Loucy (cell line): Measurements from ENCODE around the gene SPEF2.

Source experiments
- H2AFZ ChIP-seq: fragments of 200-600 bp; sonication (generic); 2 replicates; pipeline ENCODE4 v1.6.0; 2016; ENCODE audit warnings: antibody characterized with exemption, mild to moderate bottlenecking, low read length, moderate library complexity
- H3F3A ChIP-seq: fragments of 200-600 bp; 2 replicates; pipeline ENCODE4 v1.6.0; 2016; ENCODE audit warnings: antibody characterized with exemption, low read depth, mild to moderate bottlenecking
- H3K27me3 ChIP-seq: fragments of 200-600 bp; sonication (generic); 2 replicates; pipeline ENCODE4 v1.6.1; 2014; ENCODE audit warnings: low read length, mild to moderate bottlenecking; ENCODE audit not compliant: insufficient read depth, poor library complexity, severe bottlenecking
- H3K36me3 ChIP-seq: fragments of 200-600 bp; sonication (generic); 2 replicates; pipeline ENCODE4 v1.6.1; 2016; ENCODE audit warnings: low read length; ENCODE audit not compliant: insufficient read depth
- H3K4me1 ChIP-seq: fragments of 200-600 bp; sonication (generic); 2 replicates; pipeline ENCODE4 v1.5.1; 2014; ENCODE audit warnings: low read length, mild to moderate bottlenecking; ENCODE audit not compliant: insufficient read depth, poor library complexity, severe bottlenecking
- H3K4me2 ChIP-seq: fragments of 200-600 bp; sonication (generic); 2 replicates; pipeline ENCODE4 v1.6.0; 2014; ENCODE audit warnings: antibody characterized with exemption, low read length, low read depth, mild to moderate bottlenecking; ENCODE audit not compliant: poor library complexity, severe bottlenecking
- H3K4me3 ChIP-seq: fragments of 200-600 bp; sonication (generic); 2 replicates; pipeline ENCODE4 v1.5.1; 2014; ENCODE audit warnings: low read length, mild to moderate bottlenecking, mixed read lengths; ENCODE audit not compliant: poor library complexity, severe bottlenecking
- H3K79me2 ChIP-seq: fragments of 200-600 bp; sonication (generic); 2 replicates; pipeline ENCODE4 v1.6.1; 2014; ENCODE audit warnings: low read length; ENCODE audit not compliant: insufficient read depth
- H3K9ac ChIP-seq: fragments of 200-600 bp; sonication (generic); 2 replicates; pipeline ENCODE4 v1.6.0; 2014; ENCODE audit warnings: mild to moderate bottlenecking, low read depth, low read length, moderate library complexity; ENCODE audit not compliant: poor library complexity, severe bottlenecking
- H3K9me2 ChIP-seq: fragments of 200-600 bp; sonication (generic); replicated peaks from 2 replicates; pipeline ENCODE4 v1.6.1; 2016; ENCODE audit warnings: low read depth, low read length, mixed read lengths
- H3K9me3 ChIP-seq: fragments of 200-600 bp; sonication (generic); 2 replicates; pipeline ENCODE4 v1.6.1; 2014; ENCODE audit warnings: mild to moderate bottlenecking, antibody characterized with exemption, low read length, low read depth; ENCODE audit not compliant: insufficient read depth
- H4K20me1 ChIP-seq: fragments of 200-600 bp; sonication (generic); 2 replicates; pipeline ENCODE4 v1.6.0; 2014; ENCODE audit warnings: antibody characterized with exemption, low read length, mild to moderate bottlenecking; ENCODE audit not compliant: insufficient read depth, poor library complexity, severe bottlenecking
- CTCF ChIP-seq: fragments of 200-600 bp; sonication (generic); conservative IDR thresholded peaks from 2 replicates; pipeline ENCODE4 v1.5.1; 2014; ENCODE audit warnings: mild to moderate bottlenecking, antibody characterized with exemption, low read length
- EZH2phosphoT487 ChIP-seq: fragments of 200-600 bp; IDR thresholded peaks from 2 replicates; pipeline ENCODE4 v1.6.1; 2018; ENCODE audit warnings: antibody characterized with exemption, mild to moderate bottlenecking, moderate library complexity, borderline replicate concordance

The SPEF2 gene

GRCh38 chr5:35683466-35683865, 65.8 kb downstream of the SPEF2 start:
- Histone ChIP-seq H3K4me1 (no peaks in the 10 kb centered on the region), H3K36me3 (no peaks in the 10 kb centered on the region), H3K4me3 (no peak overlapping the region), H3F3A (no peaks in the 10 kb centered on the region), H3K79me2 (no peaks in the 10 kb centered on the region), H3K9me3 (no peaks in the 10 kb centered on the region), H2AFZ (no peak overlapping the region), H3K9ac (no peak overlapping the region), H3K4me2 (no peak overlapping the region), H3K27me3 (no peaks in the 10 kb centered on the region), H4K20me1 (no peaks in the 10 kb centered on the region), H3K9me2 (no peaks in the 10 kb centered on the region)
- no peak for TF ChIP-seq CTCF
- TF ChIP-seq EZH2phosphoT487: no peak

GRCh38 chr5:35685161-35685560, 67.5 kb downstream of the SPEF2 start:
- Histone ChIP-seq H3K9me3 (no peaks in the 10 kb centered on the region), H2AFZ (no peak overlapping the region), H3F3A (no peaks in the 10 kb centered on the region), H3K9me2 (no peaks in the 10 kb centered on the region), H3K4me3 (no peak overlapping the region), H3K9ac (no peak overlapping the region), H3K27me3 (no peaks in the 10 kb centered on the region), H3K4me2 (no peak overlapping the region), H3K79me2 (no peaks in the 10 kb centered on the region), H4K20me1 (no peaks in the 10 kb centered on the region), H3K4me1 (no peaks in the 10 kb centered on the region), H3K36me3 (no peaks in the 10 kb centered on the region)
- no peak for TF ChIP-seq EZH2phosphoT487
- no peak for TF ChIP-seq CTCF

DNA sequence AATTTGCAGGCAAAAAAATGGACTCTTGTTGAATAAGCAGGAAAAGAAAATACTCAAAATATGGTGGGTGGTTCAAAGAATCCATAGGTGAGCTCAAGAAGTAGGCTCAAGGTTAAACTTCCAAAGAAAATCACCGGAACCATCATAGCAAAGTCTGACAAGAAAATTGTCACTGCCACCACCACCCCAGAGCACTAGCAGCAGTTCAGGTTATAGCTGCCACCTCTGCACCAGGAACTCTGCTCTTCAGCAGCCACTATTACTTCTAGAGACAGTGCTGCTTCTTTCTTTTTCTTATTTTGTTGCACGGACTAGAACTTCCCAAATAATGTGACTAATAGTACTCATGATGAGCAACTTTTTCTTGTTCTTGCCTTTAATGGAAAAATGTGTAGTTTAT, 70.3 kb downstream of the SPEF2 start:
- H4K20me1 ChIP-seq: no peaks in the 10 kb centered on the region
- no peaks in the 10 kb centered on the region for H3K9me3 ChIP-seq
- no peaks in the 10 kb centered on the region for H3K27me3 ChIP-seq
- no peak overlapping the region for H3K9ac ChIP-seq
- no peaks in the 10 kb centered on the region for H3K36me3 ChIP-seq
- no peaks in the 10 kb centered on the region for H3K79me2 ChIP-seq
- no peaks in the 10 kb centered on the region for H3K9me2 ChIP-seq
- no peak overlapping the region for H3K4me2 ChIP-seq
- no peak overlapping the region for H3K4me3 ChIP-seq
- no peaks in the 10 kb centered on the region for H3K4me1 ChIP-seq
- TF ChIP-seq EZH2phosphoT487: no peak
- no peak for TF ChIP-seq CTCF
- H3F3A ChIP-seq: no peaks in the 10 kb centered on the region
- H2AFZ ChIP-seq: no peak overlapping the region
